GM18499 (cell line): ENCODE results near the gene SSX2B.
"Not testable (repeated sequence)": the region's sequence is repeated elsewhere in the genome, so short reads cannot be mapped to it uniquely, and the experiment has no call there.

Experiments
- ATAC-seq: cut with Tn5 transposase; IDR thresholded peaks from one replicate; pipeline ENCODE4 v1.9.1; 2021; ENCODE audit warnings: moderate number of reproducible peaks; ENCODE audit not compliant: insufficient read depth, unreplicated experiment

The SSX2B gene, protein sequence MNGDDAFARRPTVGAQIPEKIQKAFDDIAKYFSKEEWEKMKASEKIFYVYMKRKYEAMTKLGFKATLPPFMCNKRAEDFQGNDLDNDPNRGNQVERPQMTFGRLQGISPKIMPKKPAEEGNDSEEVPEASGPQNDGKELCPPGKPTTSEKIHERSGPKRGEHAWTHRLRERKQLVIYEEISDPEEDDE

GRCh38 chrX:52750952-52751351 is at the start of gene SSX2B:
SSX2B (plus strand) TSS chrX:52751252; CDS start chrX:52752681, 1,429 bp downstream.
- ATAC-seq: not testable (repeated sequence)

GRCh38 chrX:52707078-52707477 is 44.0 kb upstream of the SSX2B start, which contains the start of gene SSX2:
SSX2 (minus strand) TSS chrX:52707178; CDS start chrX:52705749, 1,429 bp downstream.
- not testable (repeated sequence) for ATAC-seq

DNA sequence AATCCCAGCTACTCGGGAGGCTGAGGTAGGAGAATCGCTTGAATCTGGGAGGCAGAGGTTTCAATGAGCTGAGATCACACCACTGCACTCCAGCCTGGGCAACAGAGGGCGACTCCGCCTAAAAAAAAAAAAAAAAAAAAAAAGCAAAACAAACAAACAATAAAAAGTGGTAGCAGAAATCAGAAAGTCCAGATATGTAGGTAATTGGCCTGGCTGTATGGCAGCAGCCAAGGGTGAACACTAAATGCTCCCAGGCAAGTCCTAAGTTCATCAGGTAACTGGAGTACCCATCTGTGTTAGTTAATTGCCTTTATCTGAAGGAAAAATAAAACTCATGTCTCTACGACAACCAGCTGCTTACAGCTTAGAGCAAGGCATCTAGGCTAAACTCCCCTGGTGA is 14.9 kb downstream of the SSX2B start:
- ATAC-seq: not testable (repeated sequence)

GRCh38 chrX:52773504-52773903 is 22.5 kb downstream of the SSX2B start:
- not testable (repeated sequence) for ATAC-seq

DNA sequence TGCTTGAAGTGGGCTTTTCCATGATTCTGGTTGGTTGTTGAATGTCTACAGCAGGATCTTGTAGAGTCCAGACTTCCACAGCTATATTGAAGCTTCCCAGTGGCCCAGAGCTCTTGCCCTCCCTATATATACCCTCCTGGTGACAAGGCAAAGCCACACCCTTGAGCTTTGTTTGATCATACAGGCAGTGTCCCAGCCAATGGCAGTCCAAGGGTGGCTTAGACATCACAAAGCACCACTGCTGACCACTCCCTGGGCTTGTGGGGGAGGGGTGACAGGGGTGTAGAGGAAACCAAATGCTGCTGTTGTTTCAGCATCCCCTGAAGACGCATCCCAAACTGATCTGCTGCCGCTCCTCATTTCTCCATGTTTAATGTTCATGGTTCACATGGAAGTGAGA is 46.3 kb downstream of the SSX2B start, which contains the start of gene SPANXN5:
TSS of gene SPANXN5 (minus strand) at position 101 of the 400 bp plus-strand sequence. CDS start at position 22, 79 bp downstream.
- ATAC-seq: not testable (repeated sequence)

GRCh38 chrX:52804876-52805275 is 53.8 kb downstream of the SSX2B start:
- not testable (repeated sequence) for ATAC-seq
